Measurements from ENCODE around the gene PLEKHN1.

Gene PLEKHN1

DNA sequence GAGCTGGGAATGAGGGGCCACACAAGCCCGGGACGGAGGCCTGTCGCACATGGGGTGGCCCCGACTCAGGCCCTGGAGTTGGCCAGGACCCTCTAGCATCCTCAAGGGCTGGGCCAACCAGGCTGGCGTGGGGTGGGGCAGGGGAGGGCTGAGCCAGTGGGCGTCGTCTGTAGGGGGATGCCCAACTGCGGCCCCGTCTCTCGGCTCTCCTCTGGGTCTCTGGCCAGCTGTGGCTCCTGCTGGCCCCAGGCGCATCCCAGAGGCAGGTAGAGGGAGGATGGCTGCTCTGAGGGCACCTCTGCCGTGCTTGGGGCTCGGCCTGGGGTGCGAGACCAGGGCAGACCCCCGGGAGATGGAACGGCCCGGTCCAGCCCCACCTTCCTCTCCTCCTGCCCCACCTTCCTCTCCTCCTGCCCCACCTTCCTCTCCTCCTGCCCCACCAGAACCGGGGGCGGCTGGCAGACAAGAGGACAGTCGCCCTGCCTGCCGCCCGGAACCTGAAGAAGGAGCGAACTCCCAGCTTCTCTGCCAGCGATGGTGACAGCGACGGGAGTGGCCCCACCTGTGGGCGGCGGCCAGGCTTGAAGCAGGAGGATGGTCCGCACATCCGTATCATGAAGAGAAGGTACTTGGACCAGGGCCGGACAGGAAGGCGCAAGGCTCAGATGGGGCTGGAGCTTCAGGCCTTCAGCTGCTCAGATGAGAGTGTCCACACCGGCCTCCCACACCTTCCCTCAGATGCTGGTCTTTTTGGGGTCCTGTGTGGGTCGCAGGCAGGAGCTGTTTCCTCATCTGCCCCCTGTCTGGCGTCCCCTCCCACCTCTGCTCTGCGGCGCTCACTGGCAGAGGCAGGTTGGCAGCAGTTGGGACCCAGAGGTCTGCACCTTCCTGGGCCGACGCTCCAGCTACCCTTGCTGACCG, 36.3 kb upstream of the PLEKHN1 start:
- H3K4me3 ChIP-seq (ENCODE audit: low read depth, low read length), result no peak overlapping the region
- TF ChIP-seq, protein P1, sequence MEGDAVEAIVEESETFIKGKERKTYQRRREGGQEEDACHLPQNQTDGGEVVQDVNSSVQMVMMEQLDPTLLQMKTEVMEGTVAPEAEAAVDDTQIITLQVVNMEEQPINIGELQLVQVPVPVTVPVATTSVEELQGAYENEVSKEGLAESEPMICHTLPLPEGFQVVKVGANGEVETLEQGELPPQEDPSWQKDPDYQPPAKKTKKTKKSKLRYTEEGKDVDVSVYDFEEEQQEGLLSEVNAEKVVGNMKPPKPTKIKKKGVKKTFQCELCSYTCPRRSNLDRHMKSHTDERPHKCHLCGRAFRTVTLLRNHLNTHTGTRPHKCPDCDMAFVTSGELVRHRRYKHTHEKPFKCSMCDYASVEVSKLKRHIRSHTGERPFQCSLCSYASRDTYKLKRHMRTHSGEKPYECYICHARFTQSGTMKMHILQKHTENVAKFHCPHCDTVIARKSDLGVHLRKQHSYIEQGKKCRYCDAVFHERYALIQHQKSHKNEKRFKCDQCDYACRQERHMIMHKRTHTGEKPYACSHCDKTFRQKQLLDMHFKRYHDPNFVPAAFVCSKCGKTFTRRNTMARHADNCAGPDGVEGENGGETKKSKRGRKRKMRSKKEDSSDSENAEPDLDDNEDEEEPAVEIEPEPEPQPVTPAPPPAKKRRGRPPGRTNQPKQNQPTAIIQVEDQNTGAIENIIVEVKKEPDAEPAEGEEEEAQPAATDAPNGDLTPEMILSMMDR (IDR thresholded peaks at IDR 0.05; ENCODE audit: low read depth, low read length, missing control alignments), result no peak

DNA sequence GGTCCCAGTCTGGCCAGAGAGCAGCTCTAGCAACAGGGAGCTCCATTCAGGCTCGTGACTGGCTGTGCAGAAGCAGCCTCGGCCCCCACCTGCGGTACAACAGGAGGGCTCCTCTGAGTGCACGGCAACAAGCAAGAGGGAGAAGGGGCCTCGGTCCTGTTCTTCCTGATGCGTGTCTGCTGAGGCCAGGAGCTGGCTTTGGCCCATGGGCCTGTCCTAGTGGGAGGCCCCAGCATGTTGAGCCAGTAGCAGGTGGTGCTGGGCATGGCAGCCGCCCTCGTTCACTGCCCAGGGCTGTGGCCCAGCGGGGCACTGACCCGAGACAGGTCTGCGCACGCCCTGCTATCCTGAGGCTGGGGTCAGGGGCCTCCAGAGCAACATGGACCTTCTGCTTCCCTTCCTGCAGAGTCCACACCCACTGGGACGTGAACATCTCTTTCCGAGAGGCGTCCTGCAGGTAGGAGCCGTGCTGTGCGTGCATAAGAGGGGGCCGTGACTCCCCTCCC, 35.6 kb upstream of the PLEKHN1 start:
- in situ Hi-C loops (cut with HindIII; ENCODE audit: low sequenced_read_pairs), result no loop called here
- TF ChIP-seq, protein P1 (IDR thresholded peaks at IDR 0.05; ENCODE audit: low read depth, low read length, missing control alignments), result no peak
- DNase-seq (ENCODE audit: low read depth), result no peak
- H3K4me3 ChIP-seq (ENCODE audit: low read depth, low read length), result no peak overlapping the region

More for the DNA sequence above, 36.3 kb upstream of the PLEKHN1 start:
- no peak for DNase-seq (ENCODE audit: low read depth)
- in situ Hi-C loops (cut with HindIII; ENCODE audit: low sequenced_read_pairs), result no loop called here

DNA sequence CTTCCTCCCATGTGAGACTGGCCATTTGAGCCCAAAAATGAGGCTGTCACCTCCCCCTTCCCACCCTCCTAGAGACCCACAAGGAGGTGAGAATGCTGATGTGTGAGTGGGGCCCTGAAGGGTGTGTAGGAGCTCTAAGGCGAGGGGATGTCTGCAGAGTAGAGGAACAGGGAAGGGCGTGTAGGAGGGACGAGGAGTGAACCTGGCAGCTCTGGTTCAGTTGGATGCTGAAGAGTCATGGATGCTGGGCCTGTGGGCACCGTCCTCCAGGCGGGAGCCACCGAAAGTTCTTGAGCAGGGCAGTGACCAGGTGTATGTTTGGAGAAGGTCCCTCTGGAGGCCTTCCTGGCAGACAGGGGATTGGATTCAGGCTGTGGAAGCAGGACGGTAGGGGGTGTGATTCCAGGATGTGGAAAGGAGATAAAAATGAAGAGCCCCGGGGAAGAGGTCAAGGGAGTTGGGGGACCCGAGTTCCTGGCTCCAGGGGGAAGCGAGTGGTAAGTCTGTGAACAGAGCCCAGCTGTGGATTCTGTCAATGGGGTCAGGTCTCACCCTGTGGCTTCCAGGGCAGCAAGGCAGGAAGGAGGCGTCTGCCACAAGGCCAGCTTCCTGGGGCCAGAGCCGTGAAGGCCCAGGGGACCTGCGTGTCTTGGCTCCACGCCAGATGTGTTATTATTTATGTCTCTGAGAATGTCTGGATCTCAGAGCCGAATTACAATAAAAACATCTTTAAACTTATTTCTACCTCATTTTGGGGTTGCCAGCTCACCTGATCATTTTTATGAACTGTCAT, 34.7 kb upstream of the PLEKHN1 start:
- no peak for DNase-seq (ENCODE audit: low read depth)
- TF ChIP-seq, protein P1 (IDR thresholded peaks at IDR 0.05; ENCODE audit: low read depth, low read length, missing control alignments), result no peak
- in situ Hi-C loops (cut with HindIII; ENCODE audit: low sequenced_read_pairs), result no loop called here
- H3K4me3 ChIP-seq (ENCODE audit: low read depth, low read length), result no peak overlapping the region

DNA sequence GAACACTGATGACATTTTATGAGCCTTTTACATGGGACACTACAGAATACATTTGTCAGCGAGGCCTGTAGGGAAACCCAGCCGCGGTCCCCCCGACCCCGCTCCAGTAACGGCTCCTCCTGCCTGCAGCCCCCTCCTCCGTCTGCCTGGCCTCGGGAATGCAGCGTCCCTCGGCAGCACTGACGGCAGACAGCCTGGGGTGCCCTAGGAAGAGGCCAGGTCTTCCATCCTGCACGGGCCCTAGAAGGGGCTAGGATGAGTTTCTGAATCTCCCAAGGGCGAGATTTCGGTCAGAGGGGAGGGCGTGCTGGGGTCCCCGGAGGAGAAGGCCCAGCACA, 34.1 kb upstream of the PLEKHN1 start:
- in situ Hi-C loops (cut with HindIII; ENCODE audit: low sequenced_read_pairs), result no loop called here
- H3K4me3 ChIP-seq (ENCODE audit: low read depth, low read length), result no peak overlapping the region
- TF ChIP-seq, protein P1 (IDR thresholded peaks at IDR 0.05; ENCODE audit: low read depth, low read length, missing control alignments), result no peak
- no peak for DNase-seq (ENCODE audit: low read depth)

DNA sequence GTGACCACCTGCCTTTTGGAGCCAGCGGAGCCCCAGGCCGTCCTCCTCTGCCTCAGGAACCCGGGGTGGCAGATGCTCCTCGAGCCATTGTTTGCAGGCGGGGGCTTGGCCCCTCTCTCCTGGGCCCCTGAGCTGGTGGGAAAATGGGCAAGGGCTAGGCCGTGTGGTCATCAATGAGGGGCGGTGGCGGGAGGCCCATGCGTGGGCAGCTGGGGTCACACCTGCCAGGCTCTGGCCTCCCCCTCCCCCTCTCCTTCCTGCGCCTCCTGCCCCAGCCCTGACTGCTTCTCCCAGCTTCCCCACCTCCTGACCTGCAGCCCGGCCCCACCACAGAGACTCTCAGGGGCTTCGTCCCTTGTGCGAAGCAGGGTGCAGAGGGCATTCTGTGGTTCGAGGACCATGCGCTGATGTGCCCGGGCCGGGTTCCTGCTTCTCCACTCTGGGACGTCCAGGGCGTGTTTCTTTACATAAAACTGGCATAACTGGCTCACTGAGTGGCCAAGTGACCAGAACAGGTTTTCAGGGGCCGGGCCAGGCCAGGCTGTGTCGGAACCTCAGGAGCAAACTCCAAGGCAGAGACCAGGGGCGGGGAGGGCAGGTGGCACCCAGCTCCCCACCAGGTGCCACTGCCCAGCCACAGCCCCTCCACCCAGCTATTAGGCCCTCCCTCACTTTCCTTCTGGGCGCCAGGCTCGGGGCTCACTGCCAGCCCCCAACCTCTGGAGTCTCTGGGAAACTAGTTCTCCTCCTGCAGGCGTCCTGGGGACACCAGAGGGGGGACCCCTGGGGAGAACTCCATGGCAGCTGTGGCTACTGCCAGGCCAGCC, 33.3 kb upstream of the PLEKHN1 start:
- TF ChIP-seq, protein P1 (IDR thresholded peaks at IDR 0.05; ENCODE audit: low read depth, low read length, missing control alignments), result no peak
- H3K4me3 ChIP-seq (ENCODE audit: low read depth, low read length), result no peak overlapping the region
- DNase-seq (ENCODE audit: low read depth), result no peak
- in situ Hi-C loops (cut with HindIII; ENCODE audit: low sequenced_read_pairs), result no loop called here

DNA sequence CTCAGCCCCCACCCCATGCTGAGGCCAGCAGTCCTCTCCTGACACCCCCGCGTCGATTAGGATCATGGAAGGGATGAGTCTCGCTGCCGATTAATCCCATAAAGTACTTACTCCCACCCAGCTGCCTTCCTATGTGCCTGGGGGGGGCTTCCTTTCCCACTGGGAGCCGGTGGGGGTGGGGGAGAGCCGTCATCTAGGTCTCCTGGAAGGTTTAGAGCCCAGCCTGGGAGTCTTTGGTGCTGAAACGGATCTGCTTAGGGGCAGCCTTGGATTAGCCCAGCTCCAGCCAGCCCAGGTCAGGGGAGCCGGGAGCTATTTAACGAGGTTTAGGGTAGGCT, 32.7 kb upstream of the PLEKHN1 start:
- no peak overlapping the region for H3K4me3 ChIP-seq (ENCODE audit: low read depth, low read length)

More for the DNA sequence above, 32.7 kb upstream of the PLEKHN1 start:
- DNase-seq (ENCODE audit: low read depth), result no peak
- TF ChIP-seq, protein P1 (IDR thresholded peaks at IDR 0.05; ENCODE audit: low read depth, low read length, missing control alignments), result no peak
- in situ Hi-C loops (cut with HindIII; ENCODE audit: low sequenced_read_pairs), result no loop called here
